ENCODE results near the gene PHF2. TPM values are rescaled to one million over a fixed set of nuclear protein-coding genes. Genes with fewer than 3 reads are reported as not detected.

Gene PHF2
- total RNA-seq, 1 donor from 2014 or later = 22.9 TPM

- Mint-ChIP-seq H3K36me3 (ENCODE audit: unreplicated experiment) (no peaks in the 10 kb centered on the region), H3K27ac (ENCODE audit: unreplicated experiment) (no peak overlapping the region), H3K4me3 (ENCODE audit: unreplicated experiment) (no peak overlapping the region), H3K4me1 (ENCODE audit: low read depth, unreplicated experiment) (peaks cover 2% of the 10 kb centered on the region), H3K27me3 (ENCODE audit: unreplicated experiment) (peaks cover 2% of the 10 kb centered on the region), H3K9me3 (ENCODE audit: unreplicated experiment) (peaks cover 4% of the 10 kb centered on the region)
- TF ChIP-seq CTCF (IDR thresholded peaks at IDR 0.05; ENCODE audit: partially characterized antibody, unreplicated experiment) = peak; percentile 26
- DNase-seq = no peak
Observed at GRCh38 chr9:93684806-93685543, 108.6 kb downstream of the PHF2 start.

GRCh38 chr9:93686127-93686879, 109.9 kb downstream of the PHF2 start:
- Mint-ChIP-seq H3K4me3 (ENCODE audit: unreplicated experiment) (no peak overlapping the region), H3K27me3 (ENCODE audit: unreplicated experiment) (peaks cover 2% of the 10 kb centered on the region), H3K36me3 (ENCODE audit: unreplicated experiment) (no peaks in the 10 kb centered on the region), H3K27ac (ENCODE audit: unreplicated experiment) (no peak overlapping the region), H3K4me1 (ENCODE audit: low read depth, unreplicated experiment) (peaks cover 2% of the 10 kb centered on the region), H3K9me3 (ENCODE audit: unreplicated experiment) (peaks cover 3% of the 10 kb centered on the region)
- no peak for TF ChIP-seq CTCF (IDR thresholded peaks at IDR 0.05; ENCODE audit: partially characterized antibody, unreplicated experiment)
- DNase-seq = no peak

GRCh38 chr9:93686880-93687236, 110.5 kb downstream of the PHF2 start:
- no peaks in the 10 kb centered on the region for H3K36me3 Mint-ChIP-seq (ENCODE audit: unreplicated experiment)
- no peak for DNase-seq

GRCh38 chr9:93690618-93691017, 114.2 kb downstream of the PHF2 start:
- Mint-ChIP-seq H3K27me3 (ENCODE audit: unreplicated experiment) (no peaks in the 10 kb centered on the region), H3K36me3 (ENCODE audit: unreplicated experiment) (no peaks in the 10 kb centered on the region), H3K27ac (ENCODE audit: unreplicated experiment) (no peak overlapping the region), H3K9me3 (ENCODE audit: unreplicated experiment) (peaks cover 3% of the 10 kb centered on the region), H3K4me3 (ENCODE audit: unreplicated experiment) (no peak overlapping the region), H3K4me1 (ENCODE audit: low read depth, unreplicated experiment) (no peaks in the 10 kb centered on the region)
- TF ChIP-seq CTCF (IDR thresholded peaks at IDR 0.05; ENCODE audit: partially characterized antibody, unreplicated experiment) = no peak
- DNase-seq = no peak

More at GRCh38 chr9:93686880-93687236, 110.5 kb downstream of the PHF2 start:
- Mint-ChIP-seq H3K27me3 (ENCODE audit: unreplicated experiment) (peaks cover under 1% of the 10 kb centered on the region), H3K4me3 (ENCODE audit: unreplicated experiment) (no peak overlapping the region), H3K9me3 (ENCODE audit: unreplicated experiment) (peaks cover 3% of the 10 kb centered on the region), H3K4me1 (ENCODE audit: low read depth, unreplicated experiment) (peaks cover 2% of the 10 kb centered on the region), H3K27ac (ENCODE audit: unreplicated experiment) (no peak overlapping the region)
- TF ChIP-seq CTCF (IDR thresholded peaks at IDR 0.05; ENCODE audit: partially characterized antibody, unreplicated experiment) = no peak

GRCh38 chr9:93693129-93693528, 116.7 kb downstream of the PHF2 start:
- Mint-ChIP-seq H3K4me3 (ENCODE audit: unreplicated experiment) (no peak overlapping the region), H3K4me1 (ENCODE audit: low read depth, unreplicated experiment) (no peaks in the 10 kb centered on the region), H3K9me3 (ENCODE audit: unreplicated experiment) (no peaks in the 10 kb centered on the region), H3K27me3 (ENCODE audit: unreplicated experiment) (no peaks in the 10 kb centered on the region), H3K36me3 (ENCODE audit: unreplicated experiment) (no peaks in the 10 kb centered on the region), H3K27ac (ENCODE audit: unreplicated experiment) (no peak overlapping the region)
- TF ChIP-seq CTCF (IDR thresholded peaks at IDR 0.05; ENCODE audit: partially characterized antibody, unreplicated experiment) = no peak
- no peak for DNase-seq
